Type B pancreatic cell (in vitro differentiated cells): Measurements from ENCODE around the gene ZNF350. TPM values are rescaled to one million over a fixed set of nuclear protein-coding genes. Genes with fewer than 3 reads are reported as not detected.
"Not testable (repeated sequence)": the region's sequence is repeated elsewhere in the genome, so short reads cannot be mapped to it uniquely, and the experiment has no call there.

Experiments
- DNase-seq: peaks from one replicate; pipeline ENCODE4 v3.0.0; 2021; ENCODE audit warnings: mixed read lengths; ENCODE audit not compliant: unreplicated experiment; ENCODE audit errors: extremely low spot score
- H3K27ac Mint-ChIP-seq: 2 replicates; pipeline ENCODE4 v1.8.0; 2021; ENCODE audit warnings: mild to moderate bottlenecking, mixed read lengths
- H3K27me3 Mint-ChIP-seq: 2 replicates; pipeline ENCODE4 v1.8.0; 2021; ENCODE audit warnings: mixed read lengths
- H3K36me3 Mint-ChIP-seq: 2 replicates; pipeline ENCODE4 v1.8.0; 2021; ENCODE audit warnings: mixed read lengths
- H3K4me1 Mint-ChIP-seq: one replicate; pipeline ENCODE4 v1.8.0; 2021; ENCODE audit warnings: mixed read lengths; ENCODE audit not compliant: unreplicated experiment
- H3K4me3 Mint-ChIP-seq: 2 replicates; pipeline ENCODE4 v1.8.0; 2021; ENCODE audit warnings: mild to moderate bottlenecking, mixed read lengths
- H3K9me3 Mint-ChIP-seq: 2 replicates; pipeline ENCODE4 v1.8.0; 2021; ENCODE audit warnings: mixed read lengths
- CTCF ChIP-seq: fragments of 200-600 bp; sonication (generic); conservative IDR thresholded peaks from 2 replicates; pipeline ENCODE4 v1.5.0; 2021; ENCODE audit warnings: antibody characterized with exemption, mild to moderate bottlenecking
- total RNA-seq: library from RNA; stranded (reverse); gene quantifications from 2 replicates; pipeline ENCODE4 v1.2.1, GENCODE V29; 2021; ENCODE audit warnings: low replicate concordance

The ZNF350 gene
- total RNA-seq, 1 donor from 2014 or later, result 10.4 TPM

- no peak overlapping the region for H3K4me3 Mint-ChIP-seq
- H3K27ac Mint-ChIP-seq, result no peak overlapping the region
Observed at GRCh38 chr19:51994048-51994644, 7.5 kb upstream of the ZNF350 start.

GRCh38 chr19:51993422-51993821 lies 6.8 kb upstream of the ZNF350 start:
- Mint-ChIP-seq H3K27ac (no peak overlapping the region), H3K9me3 (peaks cover 38% of the 10 kb centered on the region), H3K4me3 (no peak overlapping the region), H3K27me3 (no peaks in the 10 kb centered on the region), H3K4me1 (no peaks in the 10 kb centered on the region), H3K36me3 (peaks cover 68% of the 10 kb centered on the region)
- TF ChIP-seq CTCF, result no peak
- no peak for DNase-seq

More at GRCh38 chr19:51994048-51994644, 7.5 kb upstream of the ZNF350 start:
- no peaks in the 10 kb centered on the region for H3K27me3 Mint-ChIP-seq
- no peak for DNase-seq
- H3K4me1 Mint-ChIP-seq, result no peaks in the 10 kb centered on the region
- H3K9me3 Mint-ChIP-seq, result peaks cover 35% of the 10 kb centered on the region
- no peak for TF ChIP-seq CTCF
- H3K36me3 Mint-ChIP-seq, result peaks cover 72% of the 10 kb centered on the region

- H3K27me3 Mint-ChIP-seq, result no peaks in the 10 kb centered on the region
- H3K4me1 Mint-ChIP-seq, result peaks cover 8% of the 10 kb centered on the region
- H3K36me3 Mint-ChIP-seq, result peaks cover 37% of the 10 kb centered on the region
Observed at GRCh38 chr19:51983361-51983760, 3.3 kb downstream of the ZNF350 start.

GRCh38 chr19:51980926-51981325 lies 5.7 kb downstream of the ZNF350 start:
- H3K27ac Mint-ChIP-seq, DNase-seq, H3K4me3 Mint-ChIP-seq, H3K4me1 Mint-ChIP-seq, H3K27me3 Mint-ChIP-seq: not testable (repeated sequence)
- Mint-ChIP-seq H3K36me3 (peaks cover 46% of the 10 kb centered on the region), H3K9me3 (peaks cover 12% of the 10 kb centered on the region)

More at GRCh38 chr19:51983361-51983760, 3.3 kb downstream of the ZNF350 start:
- peaks cover 14% of the 10 kb centered on the region for H3K9me3 Mint-ChIP-seq
- no peak overlapping the region for H3K4me3 Mint-ChIP-seq
- no peak overlapping the region for H3K27ac Mint-ChIP-seq
- DNase-seq, result no peak
- TF ChIP-seq CTCF, result no peak

- H3K27me3 Mint-ChIP-seq, result no peaks in the 10 kb centered on the region
- TF ChIP-seq CTCF, result no peak
- peaks cover 12% of the 10 kb centered on the region for H3K9me3 Mint-ChIP-seq
- no peak overlapping the region for H3K4me3 Mint-ChIP-seq
- no peak overlapping the region for H3K27ac Mint-ChIP-seq
- DNase-seq, result no peak
- peaks cover 46% of the 10 kb centered on the region for H3K36me3 Mint-ChIP-seq
- no peaks in the 10 kb centered on the region for H3K4me1 Mint-ChIP-seq
Observed at GRCh38 chr19:51980116-51980736, 6.4 kb downstream of the ZNF350 start.

- Mint-ChIP-seq H3K36me3 (peaks cover 53% of the 10 kb centered on the region), H3K4me3 (no peak overlapping the region), H3K27ac (no peak overlapping the region), H3K27me3 (no peaks in the 10 kb centered on the region), H3K9me3 (peaks cover 12% of the 10 kb centered on the region), H3K4me1 (no peaks in the 10 kb centered on the region)
- TF ChIP-seq CTCF, result no peak
- DNase-seq, result no peak
Observed at GRCh38 chr19:51978882-51979281, 7.8 kb downstream of the ZNF350 start.
